HUDEP-2 (cell line): ENCODE data around the gene ARHGAP15.

Source experiments
- DNase-seq, 76 experiments: peaks; one replicate each; lab custom pipeline; 2025; ENCODE audit not compliant: unreplicated experiment in 76 of 76; lab: John Stamatoyannopoulos, UW

ARHGAP15 gene

DNA sequence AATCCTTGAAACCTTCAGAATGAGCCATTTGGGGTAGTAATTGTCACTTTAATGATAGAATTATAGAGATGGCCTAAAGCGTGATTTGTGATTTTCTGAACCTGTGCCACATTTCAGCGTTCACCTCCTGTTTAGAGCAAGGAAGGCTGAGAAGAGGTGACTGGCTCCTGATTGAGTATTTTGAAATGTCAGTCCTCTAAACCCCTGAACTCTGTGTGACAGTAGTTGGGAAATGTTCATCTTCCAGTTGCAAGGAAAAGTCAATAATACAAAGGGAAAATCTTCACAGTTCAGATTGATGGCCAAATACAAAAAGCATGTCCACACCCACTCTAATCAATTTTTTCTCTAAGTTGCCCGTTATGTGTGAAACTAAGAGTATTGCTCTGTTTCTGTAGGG is 305.2 kb downstream of the ARHGAP15 start:
- no peak for DNase-seq

DNA sequence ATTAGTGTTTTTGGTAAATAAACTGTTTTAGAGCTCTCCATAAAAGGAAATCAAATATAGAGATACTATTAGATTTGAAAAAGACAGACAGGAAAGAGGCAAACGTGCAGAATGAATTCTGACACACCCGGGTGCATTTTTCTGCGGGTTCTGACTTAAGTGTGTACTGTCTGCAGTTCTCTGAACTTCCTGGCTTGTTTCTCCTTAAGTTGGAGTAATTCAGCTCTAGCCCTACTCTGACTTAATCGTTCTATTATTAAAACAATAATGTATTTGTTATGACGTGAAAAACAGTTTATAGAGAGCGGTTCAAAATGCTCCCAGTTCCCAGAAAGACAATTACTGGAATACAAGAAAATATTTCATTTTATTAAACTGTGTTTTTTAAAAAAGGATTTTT is 305.9 kb downstream of the ARHGAP15 start:
- DNase-seq: no peak

DNA sequence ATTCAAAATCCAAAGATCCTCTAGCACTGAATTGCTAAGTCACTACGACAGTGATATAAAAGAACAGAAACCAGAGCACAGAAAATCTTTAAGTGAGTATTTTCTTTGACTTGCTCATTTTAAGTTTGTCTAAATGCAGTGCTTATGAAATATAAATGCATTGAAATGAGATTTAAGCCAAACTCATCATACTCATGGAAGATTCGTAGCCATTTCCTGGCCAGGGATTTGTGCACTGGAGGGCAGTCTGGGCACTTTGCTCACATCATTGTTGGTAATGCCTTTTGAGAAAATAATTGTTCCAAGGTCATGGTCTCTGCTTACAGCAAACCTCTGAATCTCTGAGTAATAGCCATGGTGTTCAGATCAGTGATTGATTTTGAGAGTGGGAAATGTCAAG is 307.7 kb downstream of the ARHGAP15 start:
- no peak for DNase-seq

GRCh38 chr2:143440411-143441012 is 311.3 kb downstream of the ARHGAP15 start:
- no peak for DNase-seq

- no peak for DNase-seq
These were observed 313.0 kb downstream of the ARHGAP15 start for GRCh38 chr2:143442193-143442592.

DNA sequence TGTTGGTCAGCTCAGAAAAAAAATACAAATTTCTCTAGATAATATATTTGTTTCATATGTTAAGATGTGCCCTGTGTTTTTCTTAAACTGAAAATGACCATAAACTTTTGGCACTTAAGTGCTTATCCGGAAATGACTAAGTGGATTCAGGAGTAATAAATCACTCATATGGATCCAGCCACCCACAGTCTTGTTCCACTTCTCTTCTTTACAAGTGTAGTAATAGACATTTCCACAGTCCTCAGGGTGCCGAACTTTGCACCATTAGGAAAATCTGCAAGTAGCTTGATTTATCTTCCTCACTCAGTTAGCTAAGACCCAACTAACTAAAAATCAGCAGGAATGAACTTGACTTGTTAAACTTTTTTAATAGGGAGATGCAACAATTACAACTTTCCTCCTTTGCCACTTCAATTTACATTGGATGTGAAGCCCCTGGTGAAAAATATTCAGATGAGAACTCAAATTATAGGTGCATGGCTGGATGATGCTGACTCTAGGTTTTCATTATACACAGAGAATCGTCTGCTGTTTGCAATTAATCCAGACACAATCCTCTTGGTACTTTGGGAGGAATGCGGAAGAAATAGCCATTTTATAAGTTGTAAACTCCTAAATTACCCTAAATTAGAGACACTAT is 322.5 kb downstream of the ARHGAP15 start:
- DNase-seq: no peak

GRCh38 chr2:143452817-143453451 is 323.7 kb downstream of the ARHGAP15 start:
- DNase-seq: no peak

GRCh38 chr2:143453981-143454511 is 324.8 kb downstream of the ARHGAP15 start:
- no peak for DNase-seq

GRCh38 chr2:143455317-143455716 is 326.1 kb downstream of the ARHGAP15 start:
- DNase-seq: no peak

- no peak for DNase-seq
These were observed 329.3 kb downstream of the ARHGAP15 start for GRCh38 chr2:143458258-143459190.

GRCh38 chr2:143460382-143460781 is 331.2 kb downstream of the ARHGAP15 start:
- no peak for DNase-seq

GRCh38 chr2:143463719-143464118 is 334.5 kb downstream of the ARHGAP15 start:
- no peak for DNase-seq

DNA sequence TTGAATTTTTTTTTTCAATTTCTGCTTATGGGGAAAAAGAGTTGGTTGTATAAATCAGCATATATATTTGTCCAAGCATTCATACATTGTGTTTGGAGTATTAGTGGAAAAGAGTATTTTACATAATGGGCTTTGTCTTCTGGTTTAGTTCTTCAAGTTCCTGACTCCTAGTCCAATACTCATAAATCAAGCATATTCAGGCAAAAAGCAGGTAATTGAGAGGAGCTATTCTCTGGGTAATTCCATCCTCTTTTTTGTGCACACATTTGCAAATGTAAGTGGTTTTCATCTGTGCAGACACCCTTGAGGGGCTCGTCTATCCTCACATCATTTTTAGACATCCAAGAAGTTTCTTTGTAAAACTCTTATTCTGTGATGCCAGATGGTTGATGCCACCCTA is 337.2 kb downstream of the ARHGAP15 start:
- no peak for DNase-seq

- DNase-seq: no peak
These were observed 337.8 kb downstream of the ARHGAP15 start for GRCh38 chr2:143467011-143467410.

- no peak for DNase-seq
These were observed 339.2 kb downstream of the ARHGAP15 start for GRCh38 chr2:143468341-143468888.

DNA sequence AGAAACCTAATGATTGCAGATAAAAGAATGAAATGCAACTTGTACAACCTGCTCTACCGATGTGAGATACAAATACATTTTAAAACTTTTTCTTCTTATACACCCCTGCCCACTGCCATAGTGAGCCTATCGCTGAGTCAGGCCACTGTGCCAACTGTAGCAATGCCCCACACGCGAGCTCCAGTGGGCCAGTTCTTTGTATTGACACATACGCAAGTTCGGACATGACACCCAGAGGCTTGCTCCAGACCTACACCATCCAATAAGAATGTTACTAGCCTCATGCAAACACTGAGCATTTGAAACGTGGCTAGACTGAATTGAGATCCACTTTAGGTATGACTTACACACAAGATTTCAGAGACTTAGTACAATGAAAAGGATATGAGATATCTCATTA is 340.1 kb downstream of the ARHGAP15 start:
- DNase-seq: no peak

GRCh38 chr2:143471550-143471949 is 342.3 kb downstream of the ARHGAP15 start:
- no peak for DNase-seq

- no peak for DNase-seq
These were observed 344.0 kb downstream of the ARHGAP15 start for GRCh38 chr2:143473216-143473615.

DNA sequence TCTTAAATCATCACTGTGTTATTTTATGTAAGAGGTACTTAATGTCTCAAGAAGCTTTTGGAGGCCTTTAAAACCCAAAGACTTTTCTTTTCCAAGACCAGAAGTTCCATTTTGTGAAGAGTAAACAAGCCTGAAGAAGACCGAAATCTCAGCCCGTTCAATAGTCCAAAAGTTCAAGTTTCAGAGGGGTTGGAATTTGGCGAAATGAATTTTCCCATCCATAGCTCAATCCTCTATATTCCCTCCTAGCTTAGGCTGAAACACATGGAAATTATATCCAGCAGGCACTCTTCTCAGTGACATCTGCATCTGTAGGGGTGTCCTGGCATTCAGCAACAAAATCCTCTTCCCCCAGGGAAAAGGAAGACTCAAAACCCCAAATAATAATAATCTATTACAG is 344.6 kb downstream of the ARHGAP15 start:
- DNase-seq: no peak

- DNase-seq: no peak
These were observed 345.4 kb downstream of the ARHGAP15 start for GRCh38 chr2:143474586-143474985.
